Transverse colon (tissue), 4 donors: ENCODE data around the gene SLC26A8.

Experiments used
- EP300 ChIP-seq: sonication (generic); formaldehyde crosslinking; IDR thresholded peaks from one replicate; pipeline ENCODE4 v1.6.1; 2017; ENCODE audit warnings: antibody characterized with exemption, low read depth
- POLR2A ChIP-seq: fragments of 450-650 bp; IDR thresholded peaks from one replicate; pipeline ENCODE4 v1.6.1; 2016; ENCODE audit warnings: antibody characterized with exemption, mild to moderate bottlenecking, moderate library complexity
- POLR2AphosphoS5 ChIP-seq, 3 donors: sonication (generic); formaldehyde crosslinking; IDR thresholded peaks; one replicate each; pipeline ENCODE4 v1.6.1; 2016; ENCODE audit warnings: antibody characterized with exemption in 3 of 3
- TF ChIP-seq, protein P1 (sequence below), 5 experiments: fragments of 200-600 bp in 3 of 5; fragments of 450-650 bp in 2 of 5; sonication (generic) in 3 of 5; IDR thresholded peaks; 1 replicate in 2 of 5; 2 replicates in 3 of 5; pipeline ENCODE4 v1.5.1; 2016 to 2017; ENCODE audit warnings: antibody characterized with exemption in 5 of 5, inconsistent platforms in 3 of 5, mild to moderate bottlenecking in 2 of 5, moderate library complexity in 1 of 5

DNA sequence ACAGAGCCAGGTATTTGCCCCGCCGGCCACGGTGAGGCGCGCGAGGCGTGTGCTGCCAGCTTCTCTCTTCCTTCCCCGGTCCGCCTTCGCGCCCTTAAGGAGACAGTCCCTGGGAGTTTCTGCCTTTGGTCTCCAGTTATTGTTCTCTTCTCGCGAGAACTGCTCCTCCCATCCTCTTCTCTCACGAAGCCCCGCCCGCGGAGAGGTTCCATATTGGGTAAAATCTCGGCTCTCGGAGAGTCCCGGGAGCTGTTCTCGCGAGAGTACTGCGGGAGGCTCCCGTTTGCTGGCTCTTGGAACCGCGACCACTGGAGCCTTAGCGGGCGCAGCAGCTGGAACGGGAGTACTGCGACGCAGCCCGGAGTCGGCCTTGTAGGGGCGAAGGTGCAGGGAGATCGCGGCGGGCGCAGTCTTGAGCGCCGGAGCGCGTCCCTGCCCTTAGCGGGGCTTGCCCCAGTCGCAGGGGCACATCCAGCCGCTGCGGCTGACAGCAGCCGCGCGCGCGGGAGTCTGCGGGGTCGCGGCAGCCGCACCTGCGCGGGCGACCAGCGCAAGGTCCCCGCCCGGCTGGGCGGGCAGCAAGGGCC, 3.2 kb upstream of the SLC26A8 start, which contains the start of gene MAPK14:
- TF ChIP-seq POLR2AphosphoS5 (IDR thresholded peaks at IDR 0.05) (peak; percentile 99), POLR2A (peak; percentile 97), EP300 (no peak)
- TF ChIP-seq, protein P1, sequence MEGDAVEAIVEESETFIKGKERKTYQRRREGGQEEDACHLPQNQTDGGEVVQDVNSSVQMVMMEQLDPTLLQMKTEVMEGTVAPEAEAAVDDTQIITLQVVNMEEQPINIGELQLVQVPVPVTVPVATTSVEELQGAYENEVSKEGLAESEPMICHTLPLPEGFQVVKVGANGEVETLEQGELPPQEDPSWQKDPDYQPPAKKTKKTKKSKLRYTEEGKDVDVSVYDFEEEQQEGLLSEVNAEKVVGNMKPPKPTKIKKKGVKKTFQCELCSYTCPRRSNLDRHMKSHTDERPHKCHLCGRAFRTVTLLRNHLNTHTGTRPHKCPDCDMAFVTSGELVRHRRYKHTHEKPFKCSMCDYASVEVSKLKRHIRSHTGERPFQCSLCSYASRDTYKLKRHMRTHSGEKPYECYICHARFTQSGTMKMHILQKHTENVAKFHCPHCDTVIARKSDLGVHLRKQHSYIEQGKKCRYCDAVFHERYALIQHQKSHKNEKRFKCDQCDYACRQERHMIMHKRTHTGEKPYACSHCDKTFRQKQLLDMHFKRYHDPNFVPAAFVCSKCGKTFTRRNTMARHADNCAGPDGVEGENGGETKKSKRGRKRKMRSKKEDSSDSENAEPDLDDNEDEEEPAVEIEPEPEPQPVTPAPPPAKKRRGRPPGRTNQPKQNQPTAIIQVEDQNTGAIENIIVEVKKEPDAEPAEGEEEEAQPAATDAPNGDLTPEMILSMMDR (IDR thresholded peaks at IDR 0.05): peak; percentile 84 to 99 (median 89)
